Stimulated activated CD4-positive, alpha-beta T cell treated with anti-CD3 and anti-CD28 coated beads, TNF-alpha, amount 100 ng/mL, for 48 hours (primary cell): ENCODE results near the gene NCKAP5.

Experiments used
- DNase-seq, 3 donors: peaks; one replicate each; pipeline ENCODE4 v3.0.0-alpha.2; 2020; ENCODE audit warnings: low read depth in 3 of 3

The NCKAP5 gene

DNA sequence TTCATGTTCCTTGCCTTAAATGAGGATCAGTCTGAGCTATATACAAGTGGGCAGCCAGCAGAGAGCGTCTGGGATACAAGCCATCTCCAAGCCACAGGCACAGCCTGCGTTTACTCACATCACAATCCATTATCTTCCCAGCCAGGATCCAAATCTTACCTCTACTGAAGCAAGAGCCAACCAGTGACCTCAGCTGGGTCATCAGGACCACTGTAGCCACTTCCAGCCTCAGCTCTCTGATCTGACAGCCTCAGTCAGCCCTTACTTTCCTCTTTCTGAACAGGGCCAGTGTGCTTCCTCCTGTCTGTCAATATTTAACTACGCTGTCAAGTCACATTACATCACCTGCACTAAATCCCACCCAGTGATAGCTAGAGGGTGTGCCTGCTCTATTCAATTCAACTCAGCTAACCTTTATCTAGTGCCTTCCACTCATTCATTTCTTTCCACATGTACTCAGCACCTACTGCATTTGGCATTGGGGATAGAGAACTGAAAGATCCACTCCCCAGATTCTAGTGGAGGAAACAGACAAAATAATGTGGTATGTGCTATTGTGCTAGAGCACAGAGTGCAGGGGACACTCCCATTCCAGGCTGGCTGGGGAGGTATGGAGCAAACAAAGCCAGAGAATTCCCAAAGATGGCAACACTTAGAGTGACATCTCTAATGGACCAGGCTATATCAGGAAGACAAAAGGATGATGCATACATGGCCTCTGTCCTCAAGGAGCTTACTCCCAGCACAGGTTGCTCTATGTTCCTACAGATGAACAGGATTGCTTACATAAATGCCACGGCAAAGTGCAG, 146.5 kb downstream of the NCKAP5 start:
- DNase-seq = no peak

DNA sequence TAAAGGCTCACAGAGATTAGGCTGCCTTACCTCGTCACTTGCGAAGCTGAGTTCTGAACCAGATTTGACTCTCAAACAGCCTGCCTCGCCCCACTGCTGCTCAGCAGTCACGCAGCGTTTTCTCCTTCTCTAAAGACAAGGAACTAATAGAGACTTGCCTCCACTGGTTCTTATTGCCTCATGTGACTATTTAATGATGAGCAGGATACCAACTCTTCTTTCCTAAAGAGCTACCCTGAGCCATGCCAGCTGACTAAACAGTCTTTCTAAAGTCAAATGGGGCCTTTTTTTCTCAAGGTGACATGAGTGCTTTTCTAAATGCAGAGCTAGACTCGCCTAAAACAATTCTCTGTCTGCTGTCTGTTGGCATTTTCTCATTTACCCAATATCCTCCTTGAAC, 147.5 kb downstream of the NCKAP5 start:
- DNase-seq = no peak

DNA sequence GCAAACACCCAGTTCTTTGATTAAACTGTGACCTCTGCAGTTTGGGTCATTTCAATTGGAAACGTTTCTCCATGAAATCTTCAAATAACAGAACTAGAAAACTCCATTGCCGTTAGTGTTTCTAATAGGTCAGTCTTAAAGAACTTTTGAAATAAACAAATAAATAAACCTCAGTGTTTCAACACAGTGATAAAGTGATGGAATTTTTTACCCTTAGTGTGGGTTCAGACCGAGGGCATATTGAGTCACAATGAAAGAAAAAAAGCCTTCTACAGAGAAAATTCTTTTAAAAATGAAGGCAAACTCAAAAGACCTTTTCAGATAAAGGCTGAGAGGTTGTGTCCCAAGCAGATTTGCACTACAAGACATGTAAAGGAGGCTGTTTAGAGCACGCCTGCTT, 149.6 kb downstream of the NCKAP5 start:
- no peak for DNase-seq

DNA sequence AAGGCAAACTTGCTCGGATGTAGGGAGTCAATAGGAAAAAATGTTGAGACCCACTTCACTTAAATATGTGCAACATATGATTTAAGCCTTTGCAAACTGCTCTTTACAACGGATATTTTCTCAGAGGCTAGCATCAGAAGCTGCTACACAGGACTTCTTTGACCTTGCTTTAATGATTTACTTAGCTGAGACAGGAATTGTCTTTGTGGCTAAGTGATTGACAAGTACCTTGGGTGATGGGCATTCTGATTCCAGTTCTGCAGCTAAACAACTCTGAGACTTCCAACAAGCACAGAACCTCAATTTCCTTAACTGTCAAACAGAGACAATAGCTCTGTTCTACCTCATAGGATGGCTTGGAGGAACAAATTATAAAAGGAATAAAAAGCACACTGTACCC, 150.2 kb downstream of the NCKAP5 start:
- DNase-seq = no peak

DNA sequence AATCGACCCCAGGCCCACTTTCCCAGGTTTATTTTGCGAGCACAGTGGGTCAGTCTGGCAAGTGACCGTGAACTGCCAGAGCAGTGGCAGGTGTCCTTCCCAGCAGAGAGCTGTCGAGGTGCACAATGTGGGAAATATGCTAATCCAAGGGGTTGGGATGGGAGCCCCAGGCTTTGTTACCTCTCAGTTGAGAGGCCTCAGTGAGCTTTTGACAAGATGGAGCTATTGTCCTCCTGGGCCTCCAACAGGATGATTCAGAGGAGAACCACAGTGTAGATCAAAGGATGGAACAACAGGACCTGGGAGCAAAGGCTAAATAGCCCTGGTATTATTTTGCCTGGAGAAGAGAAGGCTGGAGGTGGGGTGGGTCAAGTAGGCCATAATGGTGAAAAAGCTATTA, 150.8 kb downstream of the NCKAP5 start:
- no peak for DNase-seq

DNA sequence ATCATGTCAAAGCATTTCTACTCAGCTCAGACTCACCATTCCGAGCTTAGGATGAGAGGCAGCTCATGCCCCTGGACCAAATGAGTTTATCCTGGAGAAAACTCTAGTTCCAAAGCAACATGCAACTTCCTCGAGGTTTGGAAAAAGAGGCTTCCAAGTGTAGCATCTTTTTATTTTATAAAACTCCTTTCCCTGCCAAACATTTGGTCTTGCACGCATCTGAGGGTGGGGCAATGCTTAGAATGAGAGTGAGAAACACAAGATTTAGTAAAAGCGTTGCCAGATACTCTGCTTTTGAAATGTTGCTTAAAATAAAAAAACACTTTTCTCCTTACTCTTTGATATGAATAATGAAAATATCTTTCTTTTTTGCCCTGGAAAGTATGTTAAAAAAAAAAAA, 151.5 kb downstream of the NCKAP5 start:
- DNase-seq = no peak

DNA sequence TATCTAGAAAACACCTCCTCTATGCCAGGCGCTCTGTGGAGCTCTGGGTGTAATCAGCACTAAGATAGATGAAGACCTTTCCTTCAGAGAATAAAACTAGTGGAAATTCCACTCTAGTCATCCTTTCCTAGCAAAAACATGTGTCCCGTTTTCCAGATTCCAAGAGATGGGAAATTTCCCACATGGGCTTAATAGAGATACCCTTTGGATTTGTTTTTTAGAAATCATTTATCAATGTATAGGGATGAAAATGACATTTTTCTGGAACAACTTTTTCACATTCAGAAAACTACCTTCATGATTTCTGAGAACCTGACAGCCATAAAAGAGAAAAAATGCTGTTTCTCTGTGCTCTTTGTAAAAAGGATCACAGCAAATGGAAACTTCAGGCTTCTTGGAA, 152.1 kb downstream of the NCKAP5 start:
- DNase-seq = no peak

DNA sequence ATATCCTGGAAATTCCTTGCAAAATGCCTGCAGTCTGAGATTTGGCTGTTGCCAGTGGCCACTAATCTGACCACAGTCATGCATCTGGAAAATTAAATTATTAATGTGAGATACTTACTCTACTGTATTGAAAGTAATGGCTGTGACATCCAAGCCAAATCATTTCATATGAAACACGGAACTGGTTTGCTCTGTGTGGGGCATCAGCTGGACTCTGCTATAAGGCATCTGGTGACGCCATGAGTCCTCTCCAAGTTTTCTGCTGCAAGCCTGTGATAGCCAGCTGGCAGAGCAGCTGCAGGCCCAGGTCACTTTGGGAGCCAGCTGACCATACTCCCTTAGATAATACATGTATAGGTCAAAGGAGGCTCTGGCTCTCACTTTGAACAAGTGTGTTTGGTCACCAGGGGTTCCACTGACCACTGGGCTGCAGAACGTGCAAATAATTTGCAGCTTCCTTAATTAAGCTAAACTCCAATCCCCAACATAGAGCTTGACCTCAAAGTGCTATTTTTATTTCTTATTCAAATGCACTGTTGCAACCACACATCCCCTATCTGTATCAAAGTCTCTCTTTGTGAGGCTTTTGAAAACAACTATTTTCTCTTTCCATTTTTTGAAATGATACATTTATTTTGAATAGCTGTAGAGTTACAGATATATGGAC, 152.9 kb downstream of the NCKAP5 start:
- no peak for DNase-seq

DNA sequence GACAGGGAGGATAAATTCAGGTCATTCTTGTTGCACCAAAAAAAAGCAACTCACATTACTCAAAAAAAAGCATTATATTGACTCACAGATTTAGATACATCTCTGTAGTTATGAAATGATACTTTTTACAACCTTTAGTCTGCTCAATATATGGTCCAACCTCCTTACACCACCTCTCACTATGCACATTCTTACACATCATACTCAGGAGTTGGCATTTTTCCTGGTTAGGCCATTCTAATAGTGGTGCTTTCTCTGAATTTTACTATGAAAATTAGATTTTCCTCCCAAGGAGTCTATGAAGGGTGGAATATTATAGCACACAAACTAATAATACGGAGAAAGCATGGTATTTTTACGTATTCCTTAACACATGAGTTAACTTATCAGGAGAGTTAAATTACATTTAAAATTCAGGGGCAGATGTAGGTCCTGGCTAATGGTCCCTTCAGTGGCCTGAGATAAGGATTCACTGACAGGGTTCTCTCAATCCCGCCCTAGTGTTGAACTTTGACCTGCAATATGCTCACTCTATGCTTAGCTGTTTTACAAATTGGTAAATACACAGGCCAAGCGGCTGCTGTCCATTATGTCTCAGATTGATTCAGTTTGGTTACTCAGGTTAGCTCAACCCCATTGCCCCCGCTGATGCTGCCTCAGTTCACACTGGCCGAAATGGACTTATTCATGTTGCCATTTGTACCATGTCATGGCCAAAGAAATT, 153.6 kb downstream of the NCKAP5 start:
- DNase-seq = no peak

DNA sequence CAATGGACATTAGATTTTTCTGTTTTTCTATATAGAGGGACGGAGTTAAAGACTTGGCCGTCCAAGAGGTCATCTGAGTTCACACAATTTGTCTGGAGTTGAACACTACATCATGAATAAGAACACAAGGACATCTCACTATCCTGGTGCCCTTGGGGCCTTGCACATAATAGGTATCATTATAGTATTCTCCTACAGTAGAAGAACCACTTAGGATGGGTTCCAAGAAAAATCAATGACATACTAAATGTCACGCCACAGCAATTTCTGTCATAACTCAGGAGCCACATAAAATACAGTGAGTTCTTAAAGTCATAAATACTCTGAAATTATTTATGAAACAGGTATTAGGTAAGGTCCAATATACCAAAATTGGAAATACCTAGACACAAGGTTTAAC, 154.4 kb downstream of the NCKAP5 start:
- DNase-seq = no peak

DNA sequence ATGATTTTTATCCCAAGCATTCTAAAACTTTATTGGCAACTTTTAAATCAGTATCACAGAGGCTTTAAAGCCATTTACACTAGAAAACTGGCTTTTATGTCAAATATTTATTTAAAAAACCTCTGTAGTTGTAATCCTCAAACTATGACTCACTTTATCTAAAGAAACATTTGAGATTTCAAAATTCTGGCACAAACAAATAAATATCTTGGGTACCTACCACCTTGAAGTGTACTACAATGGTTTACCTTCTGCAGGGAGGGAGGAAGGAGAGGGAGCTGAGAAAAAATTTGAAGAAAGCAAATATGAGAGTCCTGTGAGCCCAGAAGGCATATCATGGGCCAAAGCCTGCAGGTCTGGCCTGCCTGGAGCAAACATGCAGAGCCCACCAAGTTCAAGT, 155.6 kb downstream of the NCKAP5 start:
- no peak for DNase-seq

DNA sequence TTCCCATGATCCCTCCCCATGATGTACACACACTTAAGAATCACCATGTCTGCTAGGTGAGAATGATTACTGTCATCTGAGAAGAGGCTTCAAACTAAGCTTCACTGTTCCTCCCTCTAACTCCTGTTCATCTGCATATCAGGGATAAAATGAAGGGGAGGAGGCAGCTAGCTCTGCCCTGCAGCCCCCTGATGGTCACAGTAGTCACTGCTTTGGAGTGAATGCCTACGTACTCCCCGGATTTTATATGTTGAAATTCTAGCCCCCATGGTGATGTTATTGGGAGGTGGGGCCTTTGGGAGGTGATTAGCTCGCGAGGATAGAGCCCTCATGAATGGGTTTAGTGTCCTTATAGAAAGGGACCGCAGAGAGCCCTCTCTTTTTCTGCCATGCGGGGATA, 156.4 kb downstream of the NCKAP5 start:
- no peak for DNase-seq

DNA sequence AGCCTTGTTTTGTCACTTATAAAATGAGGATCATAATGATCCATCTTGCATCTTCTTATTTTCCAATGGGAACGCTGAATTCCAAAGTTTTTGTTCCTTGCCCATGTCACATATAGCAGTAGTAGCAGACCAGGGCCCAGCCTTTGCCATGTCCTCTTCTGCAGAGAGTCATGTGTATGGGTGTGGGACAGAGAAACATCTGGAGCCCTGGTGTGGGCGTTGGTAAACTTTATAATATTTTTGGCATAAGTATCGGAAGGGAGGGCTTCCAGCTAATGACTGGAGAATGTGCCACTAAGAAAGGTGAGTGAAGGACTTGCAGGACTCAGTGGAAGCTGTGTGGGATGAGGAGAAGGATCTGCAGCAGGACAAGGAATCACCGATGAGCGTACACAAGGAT, 157.2 kb downstream of the NCKAP5 start:
- DNase-seq = no peak

DNA sequence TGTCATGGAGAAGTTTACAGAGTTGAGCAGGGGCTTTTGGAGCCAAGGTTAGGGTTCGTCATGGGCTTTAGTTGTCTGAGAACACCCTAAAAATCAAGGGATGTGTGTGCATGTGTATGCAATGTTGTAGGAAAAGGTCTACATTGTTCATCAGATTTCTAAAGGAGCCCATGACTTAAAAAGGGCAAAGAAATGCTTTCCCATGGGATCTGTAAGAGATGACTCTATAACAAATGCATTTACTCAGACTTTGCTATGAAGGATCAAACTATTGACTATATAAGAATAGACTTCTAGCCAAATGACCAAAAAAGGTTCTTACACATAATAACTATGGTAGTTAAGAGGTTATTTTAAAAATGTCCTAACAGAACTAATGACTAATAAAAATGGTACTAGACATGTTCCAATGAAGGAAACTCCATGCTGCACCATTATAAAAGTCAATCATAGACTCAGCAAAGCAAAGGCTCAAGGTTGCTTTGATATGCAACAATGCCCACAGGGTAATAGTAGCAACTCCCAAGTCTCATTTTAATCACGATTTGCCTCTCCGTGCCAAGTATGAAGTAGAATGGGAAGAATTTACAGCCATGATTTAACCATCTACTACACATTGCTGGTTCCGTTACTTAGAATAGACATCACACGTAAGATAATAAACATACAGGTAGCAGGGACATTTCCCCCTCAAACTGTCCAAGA, 158.5 kb downstream of the NCKAP5 start:
- no peak for DNase-seq

DNA sequence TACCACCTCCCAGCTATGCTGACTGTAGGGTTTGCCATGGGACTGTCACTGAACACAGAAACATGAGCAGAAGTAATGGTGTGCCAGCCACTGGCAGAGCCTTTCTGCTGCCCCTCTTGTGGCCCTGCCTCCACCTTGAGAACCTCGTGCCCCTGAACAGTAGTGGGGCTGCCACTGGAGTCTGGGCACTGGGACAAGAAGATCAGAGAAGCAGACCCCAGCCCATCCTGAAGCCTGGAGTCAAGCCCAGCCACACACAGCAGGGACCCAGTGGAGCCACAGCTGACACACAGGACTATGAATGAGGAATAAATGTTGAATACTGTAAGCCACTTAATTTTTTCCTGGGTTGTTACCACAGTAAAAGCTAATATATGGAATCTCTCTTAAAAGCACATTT, 159.6 kb downstream of the NCKAP5 start:
- DNase-seq = no peak

DNA sequence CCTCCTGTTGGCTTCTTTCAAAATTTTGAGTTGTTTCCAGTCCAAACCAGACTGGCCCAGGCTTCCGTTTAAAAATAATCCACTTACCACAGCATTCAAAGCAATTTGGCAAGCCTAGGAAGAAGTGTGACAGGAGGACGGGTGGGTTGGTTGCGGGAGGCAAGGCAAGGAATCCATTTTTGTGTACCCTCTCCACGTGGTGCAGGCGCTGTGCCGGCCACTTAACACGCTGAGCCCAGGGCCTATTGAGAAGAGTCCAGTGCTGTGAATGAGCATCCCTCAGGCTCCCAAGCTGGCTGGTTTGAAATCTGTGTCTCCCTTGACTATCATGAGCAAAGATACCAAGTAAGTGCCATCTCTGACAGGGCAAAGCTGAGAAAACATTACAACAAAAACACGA, 160.9 kb downstream of the NCKAP5 start:
- DNase-seq = no peak

DNA sequence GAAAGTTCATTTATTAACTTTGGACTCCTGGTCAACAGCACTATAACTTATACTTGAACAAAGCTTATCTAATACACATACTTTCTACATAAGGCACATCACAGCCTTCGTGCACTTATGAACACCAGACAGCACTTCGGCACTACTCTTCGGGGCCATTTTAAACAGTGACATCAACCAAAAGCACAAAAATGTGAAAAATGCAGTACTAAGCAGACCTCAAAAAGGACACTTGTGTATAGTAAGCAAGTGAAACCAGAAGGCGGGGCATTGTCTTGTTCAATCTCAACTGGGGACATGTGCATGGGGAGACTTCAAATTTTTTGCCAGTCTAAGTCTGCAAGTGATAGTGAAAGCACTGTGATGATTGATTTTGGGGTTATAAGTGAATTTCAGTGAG, 163.0 kb downstream of the NCKAP5 start:
- DNase-seq = no peak

DNA sequence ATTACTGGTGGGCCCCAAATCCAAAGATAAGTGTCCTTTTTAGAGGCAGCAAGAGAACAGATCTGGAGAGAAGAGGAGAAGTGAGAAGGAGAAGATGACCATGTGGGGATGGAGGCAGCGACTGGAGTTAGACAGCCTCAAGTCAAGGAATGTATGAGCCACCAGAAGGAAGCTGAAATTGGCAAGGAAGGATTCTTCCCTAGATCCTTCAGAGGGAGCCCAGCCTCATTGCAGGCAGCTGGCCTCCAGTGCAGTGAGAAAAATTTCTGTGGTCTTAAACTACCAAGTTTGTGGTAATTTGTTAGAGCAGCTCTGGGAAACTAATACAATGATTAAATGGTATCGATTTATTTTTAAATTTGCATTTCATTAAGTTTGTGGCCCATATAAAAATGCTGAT, 167.9 kb downstream of the NCKAP5 start:
- DNase-seq = no peak

DNA sequence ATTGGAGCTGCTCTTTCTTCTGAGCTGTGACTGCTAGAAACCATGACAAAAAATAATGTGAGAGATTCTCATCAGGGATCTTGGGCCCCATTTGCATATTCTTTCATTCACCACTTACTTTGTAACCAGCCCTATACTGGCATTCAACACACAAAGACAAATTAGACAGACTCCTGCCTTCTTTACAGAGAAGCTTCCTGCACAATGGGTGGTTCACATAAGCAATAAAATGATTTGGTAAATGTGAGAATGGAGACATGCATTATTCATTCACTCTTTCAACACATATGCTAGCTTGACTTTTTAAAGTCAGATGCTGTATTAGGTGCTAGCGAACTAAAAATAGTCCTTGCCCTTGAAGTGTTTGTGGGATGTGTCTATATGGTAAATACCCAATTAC, 174.4 kb downstream of the NCKAP5 start:
- no peak for DNase-seq

DNA sequence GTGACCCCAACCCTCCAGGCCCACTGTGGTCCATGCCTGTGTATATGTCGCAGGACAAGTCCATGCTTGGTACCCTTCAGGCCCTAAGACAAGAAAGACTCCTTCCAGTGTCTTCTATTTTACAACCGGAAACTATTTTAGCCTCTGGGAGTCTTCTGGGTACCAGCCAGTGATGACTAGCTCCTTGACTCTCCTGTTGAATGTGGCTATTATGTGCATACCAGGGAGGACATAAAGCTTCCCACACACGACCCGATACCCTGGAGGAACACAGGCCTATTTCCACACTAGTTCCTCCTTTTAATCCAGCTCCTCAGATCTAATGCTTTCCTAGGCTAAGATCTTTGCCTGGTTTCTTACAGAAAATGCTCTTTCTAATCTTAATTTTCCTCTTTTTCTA, 178.1 kb downstream of the NCKAP5 start:
- no peak for DNase-seq

DNA sequence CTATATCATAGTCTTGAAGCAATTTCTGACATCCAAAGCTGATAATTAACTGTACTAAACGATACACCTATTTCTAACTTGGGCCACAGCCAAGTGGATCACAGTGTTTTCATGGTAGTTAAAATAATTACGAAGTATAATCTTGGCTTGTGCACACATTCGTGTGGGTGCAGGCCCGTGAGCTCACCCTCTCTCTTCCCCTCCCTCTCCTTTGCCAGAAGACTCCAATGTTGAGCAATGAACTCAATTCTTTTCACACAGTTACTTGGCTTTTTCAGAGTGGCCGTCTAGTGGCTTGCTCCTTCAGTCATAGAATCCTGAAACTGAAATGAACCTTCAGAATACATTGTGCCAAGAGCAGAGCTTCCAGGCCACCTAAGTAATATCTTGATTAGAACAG, 178.7 kb downstream of the NCKAP5 start:
- no peak for DNase-seq

DNA sequence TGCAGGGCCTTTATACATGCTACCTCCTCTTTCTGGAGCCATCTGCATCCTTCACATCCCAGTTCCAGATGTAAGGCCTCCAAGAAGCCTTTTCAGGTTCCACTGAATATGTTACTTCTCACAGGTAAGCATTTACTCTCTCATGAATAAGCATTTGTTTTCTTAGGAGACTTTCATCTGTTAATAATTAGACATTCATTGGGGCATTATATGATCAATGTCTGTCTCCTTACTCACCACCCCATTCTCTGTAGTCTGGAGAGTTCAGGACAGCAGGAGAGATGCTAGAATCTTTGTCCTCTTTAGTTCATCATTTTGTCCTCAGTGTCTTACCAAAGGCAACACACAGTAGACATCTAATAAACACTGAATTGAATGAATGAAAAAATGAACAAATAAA, 185.7 kb downstream of the NCKAP5 start:
- DNase-seq = no peak
